HL-60/S4 treated with phorbol 12-myristate 13-acetate at 8.2 ng/mL for 4 days and 3 days (cell line): ENCODE data around the gene PIGW.

Experiments
- in situ Hi-C: fragments of 300-500 bp; cut with MboI; formaldehyde crosslinking; loops from 2 replicates; pipeline ENCODE4 v1.15.0; 2022; ENCODE audit warnings: low sequenced_read_pairs

Gene PIGW

GRCh38 chr17:36545077-36545464 lies 10.3 kb downstream of the PIGW start:
- in situ Hi-C loops = no loop called here

GRCh38 chr17:36545465-36546417 lies 11.0 kb downstream of the PIGW start:
- in situ Hi-C loops = no loop called here

- in situ Hi-C loops = no loop called here
Observed at GRCh38 chr17:36546418-36547093, 11.8 kb downstream of the PIGW start.

- in situ Hi-C loops = no loop called here
Observed at GRCh38 chr17:36547776-36548175, 13.0 kb downstream of the PIGW start.

- in situ Hi-C loops = no loop called here
Observed at GRCh38 chr17:36550491-36551417, 16.0 kb downstream of the PIGW start.

- in situ Hi-C loops = no loop called here
Observed at GRCh38 chr17:36553459-36553858, 18.7 kb downstream of the PIGW start.

- in situ Hi-C loops = no loop called here
Observed at GRCh38 chr17:36566081-36566480, 31.3 kb downstream of the PIGW start.

GRCh38 chr17:36575028-36575427 lies 40.2 kb downstream of the PIGW start:
- in situ Hi-C loops = no loop called here

GRCh38 chr17:36576793-36577192 lies 42.0 kb downstream of the PIGW start:
- in situ Hi-C loops = no loop called here

- in situ Hi-C loops = no loop called here
Observed at GRCh38 chr17:36578671-36579070, 43.9 kb downstream of the PIGW start.

GRCh38 chr17:36583787-36584186 lies 49.0 kb downstream of the PIGW start:
- in situ Hi-C loops = no loop called here

GRCh38 chr17:36586138-36586537 lies 51.4 kb downstream of the PIGW start:
- in situ Hi-C loops = no loop called here
